Stimulated activated CD8-positive, alpha-beta memory T cell treated with anti-CD3 and anti-CD28 coated beads, Interleukin-12 subunit alpha, Interleukin-12 subunit beta, amount 100 ng/mL, for 4 hours (primary cell): ENCODE results near the gene ACTL10.
A peak's percentile ranks its signal among the peaks of the same experiment; 100 is the strongest.

Experiments
- DNase-seq: peaks from one replicate; pipeline ENCODE4 v3.0.0-alpha.2; 2020; ENCODE audit warnings: low read depth

The ACTL10 gene

GRCh38 chr20:33677991-33678702 lies 11.4 kb downstream of the ACTL10 start:
- DNase-seq: no peak

- no peak for DNase-seq
Measured at GRCh38 chr20:33679758-33680485, 13.2 kb downstream of the ACTL10 start.

GRCh38 chr20:33680686-33681085 lies 13.9 kb downstream of the ACTL10 start:
- DNase-seq: no peak

- no peak for DNase-seq
Measured at GRCh38 chr20:33681288-33681687, 14.5 kb downstream of the ACTL10 start.

GRCh38 chr20:33681728-33682353 lies 15.1 kb downstream of the ACTL10 start:
- no peak for DNase-seq

GRCh38 chr20:33684533-33685327 lies 18.0 kb downstream of the ACTL10 start:
- DNase-seq: no peak

- no peak for DNase-seq
Measured at GRCh38 chr20:33685328-33686099, 18.8 kb downstream of the ACTL10 start.

- peak; percentile 90 for DNase-seq
Measured at GRCh38 chr20:33686100-33686983, 19.6 kb downstream of the ACTL10 start, which contains the start of gene E2F1. Gene E2F1, minus strand, starts transcription at chr20:33686385. Its CDS starts 121 bp downstream, at chr20:33686264.

- DNase-seq: no peak
Measured at GRCh38 chr20:33686984-33687366, 20.2 kb downstream of the ACTL10 start.

- DNase-seq: no peak
Measured at GRCh38 chr20:33687370-33687915, 20.7 kb downstream of the ACTL10 start.

GRCh38 chr20:33687993-33688937 lies 21.5 kb downstream of the ACTL10 start:
- DNase-seq: no peak

GRCh38 chr20:33688938-33689424 lies 22.2 kb downstream of the ACTL10 start:
- no peak for DNase-seq

GRCh38 chr20:33689493-33689892 lies 22.8 kb downstream of the ACTL10 start:
- no peak for DNase-seq

GRCh38 chr20:33689973-33690372 lies 23.2 kb downstream of the ACTL10 start:
- DNase-seq: peak; percentile 39

GRCh38 chr20:33693289-33693688 lies 26.5 kb downstream of the ACTL10 start:
- DNase-seq: no peak

- DNase-seq: no peak
Measured at GRCh38 chr20:33693741-33694638, 27.2 kb downstream of the ACTL10 start.

- DNase-seq: no peak
Measured at GRCh38 chr20:33694639-33695012, 27.9 kb downstream of the ACTL10 start.

- no peak for DNase-seq
Measured at GRCh38 chr20:33696448-33696847, 29.7 kb downstream of the ACTL10 start.
